K562 (cell line): ENCODE data around the gene ANKFN1. TPM values are rescaled to one million over a fixed set of nuclear protein-coding genes. Genes with fewer than 3 reads are reported as not detected.
A peak's percentile ranks its signal among the peaks of the same experiment; 100 is the strongest.

Experiments used
- ATAC-seq: fragments of 200-7000 bp; cut with Tn5 transposase; 3 replicates; pipeline ENCODE4 v1.9.1; 2020; ENCODE audit warnings: moderate library complexity
- BruUV-seq: library from RNA; stranded (reverse); fragments of 400-500 nt; replicated peaks from 2 replicates; lab custom pipeline; 2021; lab: Mats Ljungman, UMichigan
- CTCF ChIA-PET: fragments of 300-600 bp; formaldehyde crosslinking; extraction: SDS; loops from one replicate; lab custom pipeline; 2021; ENCODE audit warnings: low intra/inter-chr PET ratio; lab: Yijun Ruan, JAX
- POLR2A ChIA-PET: fragments of 300-600, 350-650 bp; sonication (Branson Sonifier 250); formaldehyde crosslinking; extraction: SDS; loops from one replicate; lab custom pipeline; 2021; ENCODE audit warnings: antibody characterized with exemption, inconsistent platforms; lab: Yijun Ruan, JAX
- DNase-seq, 4 experiments: peaks; one replicate each; pipeline versions ENCODE4 v3.0.0 to v3.0.0-alpha.2; 2011 to 2018; ENCODE audit warnings: low spot score in 3 of 4, mixed read lengths in 3 of 4; ENCODE audit errors: extremely low read depth in 1 of 4
- FAIRE-seq: peaks from 2 replicates; lab custom pipeline; 2011; peaks lifted over from hg19 to GRCh38; lab: Jason Lieb, UNC
- H2AFZ ChIP-seq: 2 replicates; pipeline ENCODE4 v1.6.0; 2011; ENCODE audit warnings: low read depth, low read length, control low read depth, inconsistent platforms
- H3K27ac ChIP-seq: fragments of 200-600 bp; 3 replicates; pipeline ENCODE4 v1.8.0; 2011; ENCODE audit warnings: low read depth, mild to moderate bottlenecking, control low read depth, inconsistent platforms, low read length, moderate library complexity, mixed read lengths; ENCODE audit errors: extremely low read depth
- H3K27me3 ChIP-seq, 2 experiments: fragments of 300-600 bp in 1 of 2; 2 replicates in 1 of 2; 3 replicates in 1 of 2; pipeline versions ENCODE4 v1.6.0 to v1.8.0; 2011; ENCODE audit warnings: inconsistent platforms in 2 of 2, low read length in 2 of 2, mild to moderate bottlenecking in 1 of 2, mixed read lengths in 1 of 2, moderate library complexity in 1 of 2; ENCODE audit not compliant: control insufficient read depth in 2 of 2, insufficient read depth in 2 of 2
- H3K36me3 ChIP-seq: fragments of 300-600 bp; 3 replicates; pipeline ENCODE4 v1.8.0; 2011; ENCODE audit warnings: mild to moderate bottlenecking, low read length, inconsistent platforms; ENCODE audit not compliant: control insufficient read depth, insufficient read depth
- H3K4me1 ChIP-seq, 2 experiments: fragments of 200-600 bp in 1 of 2; replicated peaks in 1 of 2; 2 replicates in 1 of 2; 3 replicates in 1 of 2; pipeline versions ENCODE4 v1.5.1 to v1.8.0; 2011; ENCODE audit warnings: inconsistent platforms in 2 of 2, low read length in 2 of 2, mild to moderate bottlenecking in 1 of 2, mixed read lengths in 1 of 2, moderate library complexity in 1 of 2; ENCODE audit not compliant: control insufficient read depth in 2 of 2, insufficient read depth in 2 of 2
- H3K4me2 ChIP-seq: 2 replicates; pipeline ENCODE4 v1.6.1; 2011; ENCODE audit warnings: low read length, control low read depth, inconsistent platforms, mixed read lengths; ENCODE audit not compliant: insufficient read depth
- H3K4me3 ChIP-seq: fragments of 200-600 bp; sonication (generic), shearing (Covaris generic); 2 replicates; pipeline ENCODE4 v1.5.1; 2016; ENCODE audit warnings: control low read depth, inconsistent platforms
- H3K79me2 ChIP-seq: fragments of 200-600 bp; 3 replicates; pipeline ENCODE4 v1.8.0; 2011; ENCODE audit warnings: low read length, inconsistent platforms; ENCODE audit not compliant: control insufficient read depth, insufficient read depth
- H3K9ac ChIP-seq, 2 experiments: 2 replicates each; pipeline versions ENCODE4 v1.6.0 to v1.6.1; 2011; ENCODE audit warnings: low read depth in 2 of 2, low read length in 2 of 2, control low read depth in 1 of 2, inconsistent platforms in 1 of 2, mild to moderate bottlenecking in 1 of 2, mixed read lengths in 1 of 2; ENCODE audit not compliant: insufficient read depth in 1 of 2
- H3K9me1 ChIP-seq: one replicate; pipeline ENCODE4 v1.6.0; 2011; ENCODE audit warnings: inconsistent platforms, mild to moderate bottlenecking, low read length, moderate library complexity; ENCODE audit not compliant: control insufficient read depth, insufficient read depth
- H3K9me3 ChIP-seq: replicated peaks from 2 replicates; pipeline ENCODE4 v1.5.1; 2011; ENCODE audit warnings: low read depth, low read length, inconsistent platforms; ENCODE audit not compliant: control insufficient read depth, insufficient read depth
- H4K20me1 ChIP-seq: replicated peaks from 2 replicates; pipeline ENCODE4 v1.6.1; 2011; ENCODE audit warnings: low read length, inconsistent platforms, mixed read lengths; ENCODE audit not compliant: control insufficient read depth, insufficient read depth
- ARID1B ChIP-seq: fragments of 450-650 bp; IDR thresholded peaks from 2 replicates; pipeline ENCODE4 v1.6.1; 2016; ENCODE audit warnings: antibody characterized with exemption, mild to moderate bottlenecking, inconsistent platforms
- ATF1 ChIP-seq, 2 experiments: fragments of 450-650 bp in 1 of 2; IDR thresholded peaks; 2 replicates each; pipeline ENCODE4 v1.6.1; 2016; ENCODE audit warnings: missing compliant biosample characterization in 1 of 2, missing genetic modification characterization in 1 of 2
- ATF7 ChIP-seq: fragments of 450-650 bp; IDR thresholded peaks from 2 replicates; pipeline ENCODE4 v1.7.1; 2014; ENCODE audit warnings: mild to moderate bottlenecking, moderate library complexity
- COPS2 ChIP-seq: fragments of 450-650 bp; conservative IDR thresholded peaks from 2 replicates; pipeline ENCODE4 v1.6.1; 2016; ENCODE audit warnings: mild to moderate bottlenecking, moderate library complexity
- FOSL1 ChIP-seq: fragments of 200-800 bp; sonication (Bioruptor generic); conservative IDR thresholded peaks from 2 replicates; pipeline ENCODE4 v1.6.1; 2016; ENCODE audit warnings: missing genetic modification characterization, missing compliant biosample characterization
- HCFC1 ChIP-seq: IDR thresholded peaks from 2 replicates; pipeline ENCODE4 v1.6.1; 2012; ENCODE audit warnings: low read depth, low read length, improper control_type of control experiment
- MCM2 ChIP-seq: fragments of 450-650 bp; IDR thresholded peaks from 2 replicates; pipeline ENCODE4 v1.6.1; 2017; ENCODE audit warnings: low read depth, mild to moderate bottlenecking
- MEF2A ChIP-seq: IDR thresholded peaks from 2 replicates; pipeline ENCODE4 v1.6.1; 2011; ENCODE audit warnings: low read depth, mild to moderate bottlenecking, low read length, moderate library complexity; ENCODE audit not compliant: control insufficient read depth
- SIX5 ChIP-seq, 2 experiments: IDR thresholded peaks; 2 replicates each; pipeline ENCODE4 v1.6.1; 2011; ENCODE audit warnings: low read length in 2 of 2, borderline replicate concordance in 1 of 2, low read depth in 1 of 2, mild to moderate bottlenecking in 1 of 2, moderate library complexity in 1 of 2; ENCODE audit not compliant: insufficient read depth in 1 of 2
- TEAD4 ChIP-seq, 2 experiments: sonication (generic) in 1 of 2; formaldehyde crosslinking in 1 of 2; IDR thresholded peaks; 2 replicates each; pipeline versions ENCODE4 v1.6.1 to v1.8.0; 2012 to 2022; ENCODE audit warnings: borderline replicate concordance in 1 of 2, inconsistent platforms in 1 of 2, low read length in 1 of 2, mild to moderate bottlenecking in 1 of 2, missing genetic modification reagents in 1 of 2
- ZNF143 ChIP-seq: sonication (generic); formaldehyde crosslinking; IDR thresholded peaks from 2 replicates; pipeline ENCODE4 v1.9.0; 2022; ENCODE audit warnings: mild to moderate bottlenecking, missing genetic modification reagents
- ZNF830 ChIP-seq: fragments of 250-450 bp; sonication (Bioruptor Pico); IDR thresholded peaks from 2 replicates; pipeline ENCODE4 v1.5.0; 2021; ENCODE audit warnings: mild to moderate bottlenecking
- WGBS: fragments of 100-300 bp; shearing (Covaris generic); methylation state at CpG from one replicate; pipeline ENCODE4 v1.1.6; 2016; ENCODE audit warnings: low coverage, mixed read lengths; ENCODE audit not compliant: insufficient coverage; ENCODE audit errors: missing lambda C conversion rate; 5-methylcytosine and 5-hydroxymethylcytosine counted together
- in situ Hi-C: fragments of 300-500 bp; cut with MboI; formaldehyde crosslinking; loops from 4 replicates; pipeline ENCODE4 v1.15.0; 2018; ENCODE audit warnings: inconsistent platforms, mixed read lengths
- intact Hi-C: fragments of 100-400 bp; cut with micrococcal nuclease; formaldehyde crosslinking; loops from 2 replicates; pipeline ENCODE4 v1.14.2; 2022
- polyA plus RNA-seq, 8 experiments: library from polyadenylated mRNA; depleted of rRNA in 4 of 8; stranded (reverse) in 5 of 8; unstranded in 3 of 8; fragments of >200 nt; fragmentation: Nextera tagmentation in 2 of 8; fragmentation: Illumina TruSeq in 1 of 8; extraction: Ambion mirVana in 2 of 8; extraction: Trizol in 1 of 8; gene quantifications; 2 replicates each; pipeline versions ENCODE4 v1.2.1 to v1.2.3, GENCODE V29; 2011 to 2014; ENCODE audit warnings: inconsistent platforms in 1 of 8, missing spikeins in 1 of 8
- total RNA-seq, 7 experiments: library from RNA; depleted of rRNA in 6 of 7; stranded (reverse); fragments of >200 nt in 6 of 7; fragmentation: Illumina TruSeq in 2 of 7; extraction: Trizol in 2 of 7; gene quantifications; 2 replicates each; pipeline versions ENCODE4 v1.2.1 to v1.2.3, GENCODE V29; 2011 to 2021; ENCODE audit warnings: low replicate concordance in 1 of 7
- TF ChIP-seq, protein P1 (sequence below): fragments of 450-650 bp; IDR thresholded peaks from 2 replicates; pipeline ENCODE4 v1.6.1; 2017; ENCODE audit warnings: mild to moderate bottlenecking, moderate library complexity
- TF ChIP-seq, protein P2 (sequence below), 2 experiments: fragments of 450-650 bp in 1 of 2; sonication (generic) in 1 of 2; formaldehyde crosslinking in 1 of 2; IDR thresholded peaks in 1 of 2; conservative IDR thresholded peaks in 1 of 2; 2 replicates each; pipeline versions ENCODE4 v1.6.1 to v1.8.1; 2016 to 2023; ENCODE audit warnings: mild to moderate bottlenecking in 2 of 2, moderate library complexity in 2 of 2, inconsistent platforms in 1 of 2, missing genetic modification reagents in 1 of 2

The ANKFN1 gene
- total and polyA plus RNA-seq, 9 of the 15 experiments (the other 6 are each of a cell fraction or from before 2014, with no cell fraction given) = 0.04 to 0.39 (median 0.15) TPM; not detected in 1

DNA sequence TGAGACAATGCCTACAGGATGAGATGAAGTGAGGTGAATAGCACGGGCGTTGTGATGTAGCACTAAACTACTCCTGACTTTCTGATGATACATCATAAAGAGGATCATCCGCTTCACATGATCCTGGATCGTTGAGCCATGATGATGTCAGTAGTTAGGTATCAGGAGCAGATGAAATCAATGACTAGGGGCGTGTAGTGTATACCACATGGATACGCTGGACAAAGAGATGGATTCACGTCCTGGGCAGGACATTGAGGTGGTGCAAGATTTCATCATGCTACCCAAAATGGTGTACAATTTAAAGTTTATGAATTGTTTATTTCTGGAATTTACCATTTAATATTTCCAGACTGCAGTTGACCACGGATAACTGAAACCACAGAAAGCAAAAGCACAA is 156.6 kb downstream of the ANKFN1 start (continued):
- TF ChIP-seq FOSL1 (tag) (peak; percentile 41), MCM2 (no peak), ZNF830 (CRISPR knock-in tag) (no peak), ARID1B (no peak)
- TF ChIP-seq, all 486 proteins: peak for 6

GRCh38 chr17:56310782-56311181 is 157.5 kb downstream of the ANKFN1 start:
- FAIRE-seq (no peak), DNase-seq (no peak), ATAC-seq (no peak)
- WGBS = 3% methylated on average over 5 of the region's 5 CpGs
- no peak overlapping the region for H3K27ac ChIP-seq
- BruUV-seq = no TSS peak
- intact Hi-C loops (no loop called here), in situ Hi-C loops (loop anchor here (25.0 kb wide), 1 partner anchor 773 kb away; no protein-coding TSS in a partner anchor)
- no peak overlapping the region for H3K9ac ChIP-seq
- no peak overlapping the region for H3K4me3 ChIP-seq
- H3K9me1 ChIP-seq = no peaks in the 10 kb centered on the region
- no peaks in the 10 kb centered on the region for H3K27me3 ChIP-seq
- ChIA-PET POLR2A (interaction anchor here (0.9 kb wide), 1 partner anchor 18 kb away, joined by 3 read pairs; no protein-coding TSS in a partner anchor), CTCF (no interaction called here)
- H4K20me1 ChIP-seq = no peaks in the 10 kb centered on the region
- H3K4me2 ChIP-seq = no peak overlapping the region
- no peak overlapping the region for H2AFZ ChIP-seq
- no peaks in the 10 kb centered on the region for H3K79me2 ChIP-seq
- no peaks in the 10 kb centered on the region for H3K36me3 ChIP-seq
- no peaks in the 10 kb centered on the region for H3K9me3 ChIP-seq
- no peaks in the 10 kb centered on the region for H3K4me1 ChIP-seq
- TF ChIP-seq, protein P1, sequence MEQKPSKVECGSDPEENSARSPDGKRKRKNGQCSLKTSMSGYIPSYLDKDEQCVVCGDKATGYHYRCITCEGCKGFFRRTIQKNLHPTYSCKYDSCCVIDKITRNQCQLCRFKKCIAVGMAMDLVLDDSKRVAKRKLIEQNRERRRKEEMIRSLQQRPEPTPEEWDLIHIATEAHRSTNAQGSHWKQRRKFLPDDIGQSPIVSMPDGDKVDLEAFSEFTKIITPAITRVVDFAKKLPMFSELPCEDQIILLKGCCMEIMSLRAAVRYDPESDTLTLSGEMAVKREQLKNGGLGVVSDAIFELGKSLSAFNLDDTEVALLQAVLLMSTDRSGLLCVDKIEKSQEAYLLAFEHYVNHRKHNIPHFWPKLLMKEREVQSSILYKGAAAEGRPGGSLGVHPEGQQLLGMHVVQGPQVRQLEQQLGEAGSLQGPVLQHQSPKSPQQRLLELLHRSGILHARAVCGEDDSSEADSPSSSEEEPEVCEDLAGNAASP = no peak
- TF ChIP-seq ATF1 (CRISPR knock-in tag; IDR thresholded peaks at IDR 0.05) (no peak), ATF1 (tag; IDR thresholded peaks at IDR 0.05) (peak; percentile 39; the same call in 1 of the 2 replicates), ATF7 (peak; percentile 30; the same call in 1 of the 2 replicates), TEAD4 (IDR thresholded peaks at IDR 0.05; ENCODE audit: low read length) (no peak), TEAD4 (CRISPR knock-in tag; IDR thresholded peaks at IDR 0.05; ENCODE audit: borderline replicate concordance) (no peak), ZNF143 (CRISPR knock-in tag) (no peak), HCFC1 (no peak), MEF2A (no peak), COPS2 (no peak), SIX5 (IDR thresholded peaks at IDR 0.05; ENCODE audit: borderline replicate concordance in 1 of 2, insufficient read depth in 1 of 2, low read depth in 1 of 2, low read length in 2 of 2) (no peak)
- TF ChIP-seq, protein P2, sequence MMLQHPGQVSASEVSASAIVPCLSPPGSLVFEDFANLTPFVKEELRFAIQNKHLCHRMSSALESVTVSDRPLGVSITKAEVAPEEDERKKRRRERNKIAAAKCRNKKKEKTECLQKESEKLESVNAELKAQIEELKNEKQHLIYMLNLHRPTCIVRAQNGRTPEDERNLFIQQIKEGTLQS (IDR thresholded peaks at IDR 0.05) = peak; percentile 35
- TF ChIP-seq, protein P2 (CRISPR knock-in tag; conservative IDR thresholded peaks at IDR 0.05) = no peak
- TF ChIP-seq, all 486 proteins: peak for 3
